Measurements from ENCODE around the gene ACBD4.

- TF ChIP-seq POLR2AphosphoS5 (IDR thresholded peaks at IDR 0.05; ENCODE audit: low read depth), result no peak
- TF ChIP-seq CTCF (IDR thresholded peaks at IDR 0.05; ENCODE audit: insufficient read depth, low read length), result peak; percentile 99
- TF ChIP-seq GABPA (IDR thresholded peaks at IDR 0.05; ENCODE audit: low read depth), result no peak
Measured at GRCh38 chr17:45135192-45135977, at the start of gene ACBD4.
